Naive thymus-derived CD4-positive, alpha-beta T cell (primary cell): ENCODE results near the gene CDH5. TPM values are rescaled to one million over a fixed set of nuclear protein-coding genes. Genes with fewer than 3 reads are reported as not detected.

Experiments used
- ATAC-seq: fragments of 150-1000 bp; cut with Tn5 transposase; 2 replicates; pipeline ENCODE4 v1.10.0; 2021; ENCODE audit warnings: mild to moderate bottlenecking, moderate library complexity
- CTCF ChIA-PET: fragments of 350-600 bp; sonication (Branson Sonifier 250); formaldehyde crosslinking; loops from one replicate; lab custom pipeline; 2021; ENCODE audit warnings: antibody characterized with exemption; lab: Charles Lee
- POLR2A ChIA-PET: fragments of 350-600 bp; sonication (Branson Sonifier 250); formaldehyde crosslinking; loops from one replicate; lab custom pipeline; 2021; ENCODE audit warnings: antibody characterized with exemption, inconsistent platforms; lab: Charles Lee
- DNase-seq, 9 donors: peaks; one replicate each; pipeline versions ENCODE4 v3.0.0 to v3.0.0-alpha.2; 2020 to 2022; ENCODE audit warnings: mixed read lengths in 1 of 9
- H3K27ac ChIP-seq: one replicate; pipeline ENCODE4 v1.7.0; 2013; ENCODE audit warnings: mild to moderate bottlenecking, low read depth, low read length, moderate library complexity
- H3K27me3 ChIP-seq, 2 donors: one replicate each; pipeline ENCODE4 v1.7.0; 2013; ENCODE audit warnings: low read length in 2 of 2, mild to moderate bottlenecking in 2 of 2, moderate library complexity in 2 of 2; ENCODE audit not compliant: control insufficient read depth in 2 of 2, insufficient read depth in 2 of 2
- H3K36me3 ChIP-seq, 3 experiments: 1 replicate in 2 of 3; 2 replicates in 1 of 3; pipeline ENCODE4 v1.7.0; 2013; ENCODE audit warnings: low read length in 3 of 3, mild to moderate bottlenecking in 3 of 3, moderate library complexity in 1 of 3; ENCODE audit not compliant: insufficient read depth in 3 of 3, control insufficient read depth in 2 of 3
- H3K4me1 ChIP-seq, 2 donors: one replicate each; pipeline ENCODE4 v1.7.0; 2013; ENCODE audit warnings: low read length in 2 of 2, mild to moderate bottlenecking in 2 of 2, moderate library complexity in 1 of 2; ENCODE audit not compliant: control insufficient read depth in 2 of 2, insufficient read depth in 2 of 2
- H3K4me3 ChIP-seq: 2 replicates; pipeline ENCODE4 v1.7.0; 2013; ENCODE audit warnings: mild to moderate bottlenecking, low read length
- H3K9me3 ChIP-seq, 3 experiments: 1 replicate in 2 of 3; 2 replicates in 1 of 3; pipeline ENCODE4 v1.7.0; 2013; ENCODE audit warnings: low read length in 3 of 3; ENCODE audit not compliant: control insufficient read depth in 2 of 3
- H3K27ac Mint-ChIP-seq, 9 donors: one replicate each; pipeline ENCODE4 v1.8.0; 2020 to 2022; ENCODE audit warnings: mixed read lengths in 9 of 9, mild to moderate bottlenecking in 8 of 9, moderate library complexity in 5 of 9, inconsistent platforms in 2 of 9
- H3K27me3 Mint-ChIP-seq, 5 donors: one replicate each; pipeline ENCODE4 v1.8.0; 2021 to 2022; ENCODE audit warnings: mixed read lengths in 5 of 5, mild to moderate bottlenecking in 1 of 5
- H3K36me3 Mint-ChIP-seq, 5 donors: one replicate each; pipeline ENCODE4 v1.8.0; 2020 to 2022; ENCODE audit warnings: mixed read lengths in 5 of 5, mild to moderate bottlenecking in 3 of 5, inconsistent platforms in 1 of 5
- H3K4me1 Mint-ChIP-seq, 7 donors: one replicate each; pipeline ENCODE4 v1.8.0; 2020 to 2022; ENCODE audit warnings: mixed read lengths in 7 of 7, mild to moderate bottlenecking in 3 of 7, inconsistent platforms in 1 of 7
- H3K4me3 Mint-ChIP-seq, 10 donors: one replicate each; pipeline ENCODE4 v1.8.0; 2020 to 2022; ENCODE audit warnings: mild to moderate bottlenecking in 10 of 10, mixed read lengths in 10 of 10, moderate library complexity in 6 of 10, inconsistent platforms in 2 of 10
- H3K9me3 Mint-ChIP-seq, 11 donors: one replicate each; pipeline ENCODE4 v1.8.0; 2020 to 2022; ENCODE audit warnings: mixed read lengths in 11 of 11, mild to moderate bottlenecking in 4 of 11, inconsistent platforms in 1 of 11, moderate library complexity in 1 of 11
- intact Hi-C, 2 donors: fragments of 100-400 bp; cut with micrococcal nuclease; formaldehyde crosslinking; loops; one replicate each; pipeline ENCODE4 v1.15.1; 2023
- polyA plus RNA-seq, 2 donors: library from polyadenylated mRNA; unstranded; fragments of 300-500 nt; fragmentation: Illumina TruSeq; gene quantifications; one replicate each; pipeline ENCODE4 v1.2.3, GENCODE V29; 2021
- total RNA-seq, 6 experiments: library from RNA in 5 of 6; stranded (reverse) in 5 of 6; gene quantifications; 1 replicate in 5 of 6; 2 replicates in 1 of 6; pipeline ENCODE4 v1.2.3 and lab custom pipeline; 2021 to 2026

The CDH5 gene
- total and polyA plus RNA-seq, 7 experiments from 2014 or later = not detected

DNA sequence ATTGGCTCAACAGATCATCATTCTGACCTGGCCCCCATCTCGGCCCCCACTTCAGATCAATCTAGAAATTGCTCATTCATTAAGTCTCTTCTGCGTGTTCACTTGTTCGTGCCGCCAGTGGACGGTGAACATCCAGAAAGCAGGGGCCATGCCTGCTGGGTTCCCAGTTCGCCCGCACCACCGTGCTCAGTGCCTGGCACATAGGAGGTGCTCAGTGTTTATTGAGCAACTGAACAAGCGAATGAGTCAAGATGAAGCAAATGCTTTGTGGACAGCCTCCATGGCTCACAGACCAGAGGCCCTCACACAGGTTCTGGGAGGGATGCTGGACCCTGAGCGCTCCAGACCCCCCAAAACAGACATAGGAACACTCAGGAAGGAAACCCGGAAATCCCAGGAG is 74.5 kb downstream of the CDH5 start:
- H3K27ac Mint-ChIP-seq = no peak overlapping the region
- H3K4me3 Mint-ChIP-seq = no peak overlapping the region
- H3K36me3 Mint-ChIP-seq = no peaks in the 10 kb centered on the region
- no peak for ATAC-seq
- Histone ChIP-seq H3K27ac (no peak overlapping the region), H3K36me3 (no peaks in the 10 kb centered on the region), H3K27me3 (no peaks in the 10 kb centered on the region), H3K4me3 (no peak overlapping the region), H3K9me3 (no peaks in the 10 kb centered on the region), H3K4me1 (no peaks in the 10 kb centered on the region)
- POLR2A ChIA-PET = no interaction called here
- DNase-seq = no peak
- H3K27me3 Mint-ChIP-seq = peaks cover 9 to 34% (median 14%) of the 10 kb centered on the region in 5 donors
- no peaks in the 10 kb centered on the region for H3K4me1 Mint-ChIP-seq
- H3K9me3 Mint-ChIP-seq = no peaks in the 10 kb centered on the region
- intact Hi-C loops = no loop called here
- CTCF ChIA-PET = no interaction called here

- intact Hi-C loops = no loop called here
- Mint-ChIP-seq H3K4me3 (no peak overlapping the region), H3K27me3 (peaks cover 9 to 34% (median 14%) of the 10 kb centered on the region in 5 donors), H3K27ac (no peak overlapping the region), H3K4me1 (no peaks in the 10 kb centered on the region), H3K36me3 (no peaks in the 10 kb centered on the region), H3K9me3 (no peaks in the 10 kb centered on the region)
- POLR2A ChIA-PET = no interaction called here
- ATAC-seq (no peak), DNase-seq (no peak)
- H3K4me3 ChIP-seq = no peak overlapping the region
- no peaks in the 10 kb centered on the region for H3K36me3 ChIP-seq
- no peaks in the 10 kb centered on the region for H3K27me3 ChIP-seq
- H3K27ac ChIP-seq = no peak overlapping the region
- H3K4me1 ChIP-seq = no peaks in the 10 kb centered on the region
- CTCF ChIA-PET = no interaction called here
- no peaks in the 10 kb centered on the region for H3K9me3 ChIP-seq
These were observed 75.3 kb downstream of the CDH5 start for GRCh38 chr16:66441586-66442375.

- Mint-ChIP-seq H3K9me3 (no peaks in the 10 kb centered on the region), H3K27me3 (peaks cover 9 to 40% (median 14%) of the 10 kb centered on the region in 5 donors), H3K27ac (no peak overlapping the region), H3K36me3 (no peaks in the 10 kb centered on the region), H3K4me1 (no peaks in the 10 kb centered on the region), H3K4me3 (no peak overlapping the region)
- no peak for ATAC-seq
- Histone ChIP-seq H3K4me1 (no peaks in the 10 kb centered on the region), H3K4me3 (no peak overlapping the region), H3K27ac (no peak overlapping the region), H3K9me3 (no peaks in the 10 kb centered on the region), H3K27me3 (no peaks in the 10 kb centered on the region), H3K36me3 (no peaks in the 10 kb centered on the region)
- POLR2A ChIA-PET = no interaction called here
- intact Hi-C loops = no loop called here
- no peak for DNase-seq
- CTCF ChIA-PET = no interaction called here
These were observed 76.2 kb downstream of the CDH5 start for GRCh38 chr16:66442502-66443268.

GRCh38 chr16:66443269-66443652 is 76.8 kb downstream of the CDH5 start:
- Mint-ChIP-seq H3K27me3 (peaks cover 9 to 46% (median 14%) of the 10 kb centered on the region in 5 donors), H3K4me1 (no peaks in the 10 kb centered on the region), H3K27ac (no peak overlapping the region), H3K9me3 (no peaks in the 10 kb centered on the region), H3K36me3 (no peaks in the 10 kb centered on the region), H3K4me3 (no peak overlapping the region)
- no peaks in the 10 kb centered on the region for H3K4me1 ChIP-seq
- H3K36me3 ChIP-seq = no peaks in the 10 kb centered on the region
- no peak overlapping the region for H3K27ac ChIP-seq
- H3K4me3 ChIP-seq = no peak overlapping the region
- ATAC-seq (no peak), DNase-seq (no peak)
- no peaks in the 10 kb centered on the region for H3K27me3 ChIP-seq
- ChIA-PET CTCF (interaction anchor here (1.9 kb wide), 1 partner anchor 36 kb away, joined by 4 read pairs; no protein-coding TSS in a partner anchor), POLR2A (no interaction called here)
- intact Hi-C loops = no loop called here
- H3K9me3 ChIP-seq = no peaks in the 10 kb centered on the region

- ATAC-seq = no peak
- no peaks in the 10 kb centered on the region for H3K9me3 ChIP-seq
- peaks cover 5 to 45% (median 12%) of the 10 kb centered on the region in 5 donors for H3K27me3 Mint-ChIP-seq
- H3K36me3 Mint-ChIP-seq = no peaks in the 10 kb centered on the region
- no peak for DNase-seq
- H3K27ac ChIP-seq = no peak overlapping the region
- no peak overlapping the region for H3K4me3 Mint-ChIP-seq
- H3K27ac Mint-ChIP-seq = no peak overlapping the region
- H3K9me3 Mint-ChIP-seq = no peaks in the 10 kb centered on the region
- no peaks in the 10 kb centered on the region for H3K36me3 ChIP-seq
- CTCF ChIA-PET = interaction anchor here (1.9 kb wide), 1 partner anchor 35 kb away, joined by 4 read pairs; no protein-coding TSS in a partner anchor
- H3K4me3 ChIP-seq = no peak overlapping the region
- no peaks in the 10 kb centered on the region for H3K4me1 ChIP-seq
- no peaks in the 10 kb centered on the region for H3K27me3 ChIP-seq
- intact Hi-C loops = no loop called here
- POLR2A ChIA-PET = no interaction called here
- H3K4me1 Mint-ChIP-seq = no peaks in the 10 kb centered on the region
These were observed 77.6 kb downstream of the CDH5 start for GRCh38 chr16:66444049-66444481.

DNA sequence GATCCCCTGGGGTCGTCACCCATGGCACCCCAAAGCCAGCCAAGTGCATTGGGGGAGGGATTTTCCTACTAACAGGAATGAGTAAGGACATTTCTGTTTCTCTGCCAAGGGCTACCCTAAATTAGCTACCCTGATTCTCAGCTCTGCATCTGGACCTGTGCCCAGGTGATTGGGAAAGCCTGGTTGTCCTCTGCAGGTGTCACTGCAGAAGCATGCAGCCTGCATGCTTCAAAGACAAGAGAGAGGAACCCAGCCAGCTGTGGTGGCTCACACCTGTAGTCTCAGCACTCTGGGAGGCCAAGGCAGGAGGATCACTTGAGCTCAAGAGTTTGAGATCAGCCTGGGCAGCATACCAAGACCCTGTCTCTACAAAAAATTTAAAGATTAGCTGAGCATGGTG is 80.2 kb downstream of the CDH5 start:
- Histone ChIP-seq H3K9me3 (no peaks in the 10 kb centered on the region), H3K36me3 (no peaks in the 10 kb centered on the region), H3K27ac (no peak overlapping the region), H3K27me3 (no peaks in the 10 kb centered on the region), H3K4me3 (no peak overlapping the region), H3K4me1 (no peaks in the 10 kb centered on the region)
- Mint-ChIP-seq H3K4me1 (no peaks in the 10 kb centered on the region), H3K27me3 (peaks cover 0 to 39% (median 0%) of the 10 kb centered on the region in 5 donors), H3K4me3 (no peak overlapping the region), H3K36me3 (no peaks in the 10 kb centered on the region), H3K27ac (no peak overlapping the region), H3K9me3 (no peaks in the 10 kb centered on the region)
- ATAC-seq (no peak), DNase-seq (no peak)
- intact Hi-C loops = no loop called here
- POLR2A ChIA-PET = no interaction called here
- CTCF ChIA-PET = no interaction called here
